ENCODE results near the gene IL1RAPL2.
A peak's percentile ranks its signal among the peaks of the same experiment; 100 is the strongest.

The IL1RAPL2 gene

DNA sequence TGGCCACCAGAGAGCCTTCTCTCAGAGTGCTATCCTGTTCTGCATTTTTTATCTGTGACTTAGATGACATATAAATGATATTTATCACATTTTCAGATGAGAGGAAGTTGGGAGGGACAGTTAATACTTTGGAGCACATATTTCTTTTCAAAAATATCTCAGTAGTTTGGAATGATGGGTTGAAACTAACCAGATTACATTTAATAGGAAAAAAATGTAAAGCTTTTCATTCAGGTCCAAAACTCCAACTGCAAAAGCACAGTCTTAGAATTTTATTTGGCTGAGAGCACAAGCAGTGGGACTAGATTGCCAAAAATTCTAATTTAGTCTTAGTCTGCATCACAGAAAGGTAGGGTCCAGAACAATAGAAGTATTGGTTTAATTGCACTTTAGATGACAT, 902.7 kb downstream of the IL1RAPL2 start:
- DNase-seq (ENCODE audit: low read depth): no peak

- DNase-seq (ENCODE audit: low read depth): no peak
Measured at GRCh38 chrX:105471597-105471996, 905.6 kb downstream of the IL1RAPL2 start.

GRCh38 chrX:105475801-105476200, 909.8 kb downstream of the IL1RAPL2 start:
- no peak for DNase-seq (ENCODE audit: low read depth)

GRCh38 chrX:105477351-105477750, 911.4 kb downstream of the IL1RAPL2 start:
- DNase-seq (ENCODE audit: low read depth): no peak

DNA sequence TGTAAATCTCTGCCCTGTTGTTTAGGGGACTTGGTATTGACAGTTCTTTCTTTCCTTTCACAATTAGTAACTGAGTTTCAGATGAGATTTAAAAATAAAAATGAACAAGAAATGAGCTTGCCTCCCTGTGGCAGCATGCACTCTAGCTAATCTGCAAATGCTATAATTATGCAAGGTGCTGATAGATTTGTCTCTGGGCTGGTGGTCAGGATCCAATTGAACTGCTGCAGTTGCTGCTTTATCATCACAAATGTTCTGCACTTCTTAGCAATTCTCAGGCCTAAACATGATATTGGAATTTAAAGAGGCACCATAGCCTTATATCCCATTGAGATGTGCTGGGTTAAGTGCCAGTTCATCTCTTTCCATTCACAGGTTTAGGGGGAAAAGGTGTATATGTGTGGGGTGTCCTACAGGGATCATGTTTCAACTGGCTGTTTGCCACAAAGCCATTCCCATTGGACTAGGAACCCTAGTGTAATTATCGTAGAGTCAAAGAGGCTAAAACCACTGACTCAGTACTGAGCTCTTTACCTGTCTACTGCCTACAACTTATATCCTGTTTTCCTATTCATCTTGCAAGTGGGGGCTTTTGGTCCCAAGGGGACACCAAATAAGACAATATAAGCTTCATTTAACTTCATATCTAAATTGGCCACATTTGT, 914.8 kb downstream of the IL1RAPL2 start:
- no peak for DNase-seq (ENCODE audit: low read depth)

- DNase-seq (ENCODE audit: low read depth): no peak
Measured at GRCh38 chrX:105483011-105483410, 917.0 kb downstream of the IL1RAPL2 start.

- no peak for DNase-seq (ENCODE audit: low read depth)
Measured at GRCh38 chrX:105488716-105489115, 922.7 kb downstream of the IL1RAPL2 start.

GRCh38 chrX:105495376-105495775, 929.4 kb downstream of the IL1RAPL2 start:
- no peak for DNase-seq (ENCODE audit: low read depth)

DNA sequence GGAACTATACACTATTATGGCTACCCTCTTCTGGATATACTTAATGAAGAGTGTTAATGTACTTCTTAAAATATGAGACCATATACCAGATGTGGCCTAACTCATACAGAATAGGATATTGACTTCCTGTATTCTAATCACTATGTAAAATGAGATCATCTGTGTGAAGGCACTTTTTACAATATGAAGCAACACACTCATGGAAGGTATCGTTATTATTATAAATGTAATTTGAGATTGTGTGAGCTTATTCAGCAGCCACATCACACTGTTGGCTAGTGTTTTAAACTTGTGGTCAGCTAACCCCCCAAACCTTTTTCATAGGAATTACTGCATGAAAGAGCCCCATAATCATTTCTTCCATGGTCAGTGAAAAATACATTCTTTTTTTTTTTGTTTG, 936.3 kb downstream of the IL1RAPL2 start:
- DNase-seq (ENCODE audit: low read depth): no peak

DNA sequence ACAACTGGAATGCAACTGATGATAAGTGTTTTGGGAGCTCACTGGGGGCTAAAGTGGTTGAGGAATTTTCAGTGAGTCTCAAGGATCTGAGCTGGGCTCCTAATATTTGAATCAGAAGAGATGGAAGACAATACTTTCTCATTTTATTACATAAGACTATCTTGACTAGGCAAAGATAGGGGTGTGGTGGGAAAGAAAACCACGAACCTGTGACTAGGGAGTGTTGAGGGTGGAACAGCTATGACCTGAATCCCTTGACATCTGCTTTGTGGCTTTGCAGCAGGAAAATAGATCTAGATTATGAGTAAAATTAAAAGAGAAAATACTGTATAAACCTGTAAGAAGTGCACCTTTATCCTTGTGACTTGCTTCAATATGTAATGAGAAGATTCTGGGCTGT, 949.6 kb downstream of the IL1RAPL2 start:
- peak; percentile 1 for DNase-seq (ENCODE audit: low read depth)

GRCh38 chrX:105526431-105526830, 960.4 kb downstream of the IL1RAPL2 start:
- DNase-seq (ENCODE audit: low read depth): no peak

DNA sequence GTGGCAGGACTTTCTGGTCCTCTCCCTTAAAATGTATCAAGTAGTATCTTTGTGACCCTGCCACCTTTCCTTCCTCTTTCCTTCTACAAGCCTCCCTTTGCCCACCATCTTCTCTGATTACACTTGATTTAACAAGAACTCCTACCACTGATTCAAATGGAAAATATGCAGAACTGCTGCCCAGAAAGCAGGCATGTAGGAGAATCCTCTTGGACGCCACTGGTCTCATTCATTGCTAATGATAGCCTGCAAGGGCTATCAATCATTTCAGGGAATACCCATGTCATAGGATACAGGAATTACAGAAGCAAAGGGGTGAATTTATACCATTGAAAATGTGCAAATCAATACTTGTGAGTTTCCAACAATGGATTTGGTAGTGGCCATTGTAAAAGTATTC, 961.8 kb downstream of the IL1RAPL2 start:
- DNase-seq (ENCODE audit: low read depth): peak; percentile 14

DNA sequence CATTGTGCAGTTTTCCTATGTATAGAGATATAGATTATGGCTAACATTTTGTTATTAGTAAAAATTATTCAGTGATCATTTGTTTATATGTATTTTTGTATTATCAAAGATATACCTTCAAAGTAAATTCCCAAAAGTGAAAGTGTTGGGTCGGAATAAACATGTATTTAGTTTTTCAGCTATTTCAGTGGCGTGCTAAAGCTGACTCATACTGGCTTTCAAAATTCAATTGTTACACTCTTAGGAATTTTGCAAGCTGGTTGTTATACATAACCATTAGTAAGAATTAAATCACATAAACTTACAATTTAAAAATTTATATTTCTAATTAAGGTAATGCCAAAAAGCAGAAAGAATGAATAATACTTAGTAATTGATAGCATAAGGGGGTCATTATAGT, 968.0 kb downstream of the IL1RAPL2 start:
- no peak for DNase-seq (ENCODE audit: low read depth)

DNA sequence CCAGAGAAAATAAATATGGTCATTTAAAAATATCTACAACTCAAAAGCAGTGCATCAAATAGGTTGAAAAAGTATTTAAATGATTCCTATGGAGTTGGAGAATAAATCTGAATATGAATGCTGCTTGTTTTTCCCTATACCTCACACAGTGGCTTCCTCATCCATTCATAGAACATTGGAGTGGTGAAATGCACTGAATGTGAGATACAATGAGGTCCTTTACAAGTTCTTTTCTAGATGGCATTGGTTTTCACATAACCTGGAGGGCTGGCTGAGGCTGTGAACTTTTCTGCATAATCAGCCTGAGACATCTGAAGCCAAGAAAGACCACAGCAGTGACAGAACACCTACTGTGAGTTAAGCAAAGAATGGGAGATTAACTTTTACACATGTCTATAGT, 977.3 kb downstream of the IL1RAPL2 start:
- no peak for DNase-seq (ENCODE audit: low read depth)

GRCh38 chrX:105550043-105550663, 984.2 kb downstream of the IL1RAPL2 start:
- no peak for DNase-seq (ENCODE audit: low read depth)

DNA sequence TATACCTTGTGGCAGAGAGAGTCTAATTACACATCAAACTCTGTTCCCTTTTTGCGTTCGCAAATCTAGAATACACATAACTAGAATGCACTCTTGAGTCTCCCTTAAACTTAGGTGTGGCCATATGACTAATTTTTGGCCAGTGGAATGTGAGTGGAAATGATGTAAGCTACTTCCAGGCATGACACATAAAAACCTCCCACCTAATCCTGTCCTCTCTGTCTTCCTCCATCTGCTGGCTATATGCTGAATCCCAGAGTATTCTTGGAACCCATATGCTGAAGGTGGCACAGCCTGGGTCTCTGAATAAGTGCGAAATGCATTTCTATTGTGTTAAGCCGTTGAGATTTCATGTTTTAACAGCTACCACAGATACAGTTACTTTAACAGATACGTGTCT, 986.4 kb downstream of the IL1RAPL2 start:
- DNase-seq (ENCODE audit: low read depth): no peak

- no peak for DNase-seq (ENCODE audit: low read depth)
Measured at GRCh38 chrX:105553118-105553517, 987.1 kb downstream of the IL1RAPL2 start.

GRCh38 chrX:105564501-105564900, 998.5 kb downstream of the IL1RAPL2 start:
- peak; percentile 65 for DNase-seq (ENCODE audit: low read depth)

- DNase-seq (ENCODE audit: low read depth): no peak
Measured at GRCh38 chrX:105565856-105566255, 999.9 kb downstream of the IL1RAPL2 start.

DNA sequence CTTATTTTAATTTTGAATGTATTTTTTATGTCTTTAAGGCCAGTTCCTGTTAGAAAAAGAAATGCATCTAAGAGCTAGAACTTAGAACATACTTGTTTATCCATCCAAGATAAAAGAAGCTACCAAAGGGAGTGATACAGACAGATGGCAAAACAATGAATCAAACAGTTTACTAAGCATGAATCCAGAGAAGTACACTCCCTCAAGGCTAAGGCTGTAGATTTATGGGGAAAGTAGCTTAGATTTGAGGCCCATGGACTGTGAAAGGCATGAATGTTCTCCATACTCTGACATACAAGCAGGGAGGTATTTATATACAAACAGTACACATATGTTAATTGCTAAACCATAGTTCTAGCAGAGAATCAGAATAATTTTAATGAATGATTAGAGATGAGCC, 1001.1 kb downstream of the IL1RAPL2 start:
- no peak for DNase-seq (ENCODE audit: low read depth)

GRCh38 chrX:105608745-105609144, 1042.7 kb downstream of the IL1RAPL2 start:
- no peak for DNase-seq (ENCODE audit: low read depth)

DNA sequence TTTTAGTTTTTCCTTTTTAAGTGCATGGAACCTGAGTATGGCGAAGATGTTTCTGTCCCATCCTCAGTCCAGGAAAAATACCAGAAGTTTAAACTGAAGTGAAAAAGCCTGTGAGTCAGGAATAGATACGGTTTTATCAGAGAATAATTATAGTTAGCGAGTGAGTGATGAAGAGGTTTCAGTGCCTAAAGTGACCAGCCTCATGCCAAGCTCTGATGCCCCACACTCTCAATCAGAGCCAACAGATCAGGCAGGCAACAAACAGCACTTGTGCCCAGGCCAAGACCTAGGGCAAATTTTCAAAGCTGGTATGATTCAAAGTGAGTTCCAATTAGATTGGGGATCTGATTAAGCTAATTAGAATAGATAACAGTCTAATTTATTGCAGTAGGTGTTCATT, 1043.5 kb downstream of the IL1RAPL2 start:
- no peak for DNase-seq (ENCODE audit: low read depth)

GRCh38 chrX:105610411-105610810, 1044.4 kb downstream of the IL1RAPL2 start:
- no peak for DNase-seq (ENCODE audit: low read depth)
